Sigmoid colon (tissue), 4 donors: Measurements from ENCODE around the gene GPR39.

Source experiments
- EP300 ChIP-seq, 4 donors: sonication (generic); formaldehyde crosslinking; IDR thresholded peaks; one replicate each; pipeline ENCODE4 v1.6.1; 2017; ENCODE audit warnings: antibody characterized with exemption in 4 of 4
- POLR2A ChIP-seq, 2 donors: fragments of 450-650 bp; IDR thresholded peaks; one replicate each; pipeline ENCODE4 v1.6.1; 2016; ENCODE audit warnings: antibody characterized with exemption in 2 of 2, mild to moderate bottlenecking in 2 of 2, moderate library complexity in 2 of 2
- TF ChIP-seq, protein P1 (sequence below), 4 experiments: fragments of 450-650 bp in 3 of 4; fragments of 200-600 bp in 1 of 4; IDR thresholded peaks; one replicate each; pipeline ENCODE4 v1.5.1; 2016 to 2019; ENCODE audit warnings: antibody characterized with exemption in 4 of 4, mild to moderate bottlenecking in 3 of 4, moderate library complexity in 2 of 4

DNA sequence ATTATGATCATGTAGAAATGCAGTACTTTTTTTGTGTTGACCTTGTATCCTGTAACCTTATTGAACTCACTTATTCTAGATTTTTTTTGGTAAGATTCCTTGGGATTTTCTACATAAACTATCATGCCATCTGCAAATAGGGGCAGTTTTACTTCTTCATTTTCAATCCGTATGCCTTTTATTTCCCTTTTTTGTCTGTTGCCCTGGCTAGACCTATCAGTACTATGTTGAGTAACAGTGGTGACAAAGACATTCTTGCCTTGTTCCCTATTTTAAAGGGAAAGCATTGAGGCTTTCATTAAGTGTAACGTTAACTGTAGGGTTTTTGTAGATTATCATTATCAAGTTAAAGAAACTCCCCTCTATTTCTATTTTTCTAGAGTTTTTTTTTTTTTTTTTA is 161.1 kb downstream of the GPR39 start:
- TF ChIP-seq, protein P1, sequence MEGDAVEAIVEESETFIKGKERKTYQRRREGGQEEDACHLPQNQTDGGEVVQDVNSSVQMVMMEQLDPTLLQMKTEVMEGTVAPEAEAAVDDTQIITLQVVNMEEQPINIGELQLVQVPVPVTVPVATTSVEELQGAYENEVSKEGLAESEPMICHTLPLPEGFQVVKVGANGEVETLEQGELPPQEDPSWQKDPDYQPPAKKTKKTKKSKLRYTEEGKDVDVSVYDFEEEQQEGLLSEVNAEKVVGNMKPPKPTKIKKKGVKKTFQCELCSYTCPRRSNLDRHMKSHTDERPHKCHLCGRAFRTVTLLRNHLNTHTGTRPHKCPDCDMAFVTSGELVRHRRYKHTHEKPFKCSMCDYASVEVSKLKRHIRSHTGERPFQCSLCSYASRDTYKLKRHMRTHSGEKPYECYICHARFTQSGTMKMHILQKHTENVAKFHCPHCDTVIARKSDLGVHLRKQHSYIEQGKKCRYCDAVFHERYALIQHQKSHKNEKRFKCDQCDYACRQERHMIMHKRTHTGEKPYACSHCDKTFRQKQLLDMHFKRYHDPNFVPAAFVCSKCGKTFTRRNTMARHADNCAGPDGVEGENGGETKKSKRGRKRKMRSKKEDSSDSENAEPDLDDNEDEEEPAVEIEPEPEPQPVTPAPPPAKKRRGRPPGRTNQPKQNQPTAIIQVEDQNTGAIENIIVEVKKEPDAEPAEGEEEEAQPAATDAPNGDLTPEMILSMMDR (IDR thresholded peaks at IDR 0.05), result no peak
- TF ChIP-seq POLR2A (IDR thresholded peaks at IDR 0.05), result no peak
- TF ChIP-seq EP300 (IDR thresholded peaks at IDR 0.05), result no peak
